Smooth muscle cell (in vitro differentiated cells): ENCODE data around the gene SLC13A3. TPM values are rescaled to one million over a fixed set of nuclear protein-coding genes. Genes with fewer than 3 reads are reported as not detected.

Source experiments
- DNase-seq: peaks from one replicate; lab custom pipeline; 2025; ENCODE audit not compliant: unreplicated experiment; lab: John Stamatoyannopoulos, UW
- H2AFZ ChIP-seq: fragments of 200-600 bp; sonication (generic); 2 replicates; pipeline ENCODE4 v1.6.0; 2016; ENCODE audit warnings: antibody characterized with exemption, low read depth, mild to moderate bottlenecking
- H3F3A ChIP-seq: fragments of 200-600 bp; sonication (generic); 2 replicates; pipeline ENCODE4 v1.6.0; 2017; ENCODE audit warnings: antibody characterized with exemption, low read depth
- H3K27ac ChIP-seq: fragments of 200-600 bp; sonication (generic); 2 replicates; pipeline ENCODE4 v1.5.1; 2016; ENCODE audit warnings: low read depth, mild to moderate bottlenecking
- H3K27me3 ChIP-seq: fragments of 200-600 bp; sonication (generic); 2 replicates; pipeline ENCODE4 v1.6.1; 2016; ENCODE audit warnings: low read depth, mild to moderate bottlenecking
- H3K36me3 ChIP-seq: fragments of 200-600 bp; sonication (generic); 2 replicates; pipeline ENCODE4 v1.5.1; 2016; ENCODE audit warnings: low read depth
- H3K4me1 ChIP-seq: fragments of 200-600 bp; sonication (generic); 2 replicates; pipeline ENCODE4 v1.5.1; 2016; ENCODE audit warnings: low read depth
- H3K4me2 ChIP-seq: fragments of 200-600 bp; sonication (generic); 2 replicates; pipeline ENCODE4 v1.6.0; 2016; ENCODE audit warnings: mild to moderate bottlenecking
- H3K4me3 ChIP-seq: fragments of 200-600 bp; sonication (generic); 2 replicates; pipeline ENCODE4 v1.5.1; 2016; ENCODE audit warnings: mild to moderate bottlenecking
- H3K79me2 ChIP-seq: fragments of 200-600 bp; sonication (generic); 2 replicates; pipeline ENCODE4 v1.6.0; 2016; ENCODE audit warnings: low read depth, mild to moderate bottlenecking
- H3K9ac ChIP-seq: fragments of 200-600 bp; sonication (generic); 2 replicates; pipeline ENCODE4 v1.6.0; 2016; ENCODE audit warnings: low read depth
- H3K9me3 ChIP-seq: fragments of 200-600 bp; sonication (generic); replicated peaks from 2 replicates; pipeline ENCODE4 v1.5.1; 2016; ENCODE audit warnings: low read depth
- H4K20me1 ChIP-seq: fragments of 200-600 bp; sonication (generic); 2 replicates; pipeline ENCODE4 v1.6.0; 2016; ENCODE audit warnings: low read depth
- CTCF ChIP-seq: fragments of 200-600 bp; sonication (generic); IDR thresholded peaks from 2 replicates; pipeline ENCODE4 v1.5.1; 2017; ENCODE audit warnings: borderline replicate concordance, mild to moderate bottlenecking, antibody characterized with exemption; ENCODE audit not compliant: insufficient read depth, poor library complexity, severe bottlenecking
- WGBS: methylation state at CpG from one replicate; pipeline ENCODE4 v1.1.7; 2016; ENCODE audit warnings: low lambda C conversion rate; 5-methylcytosine and 5-hydroxymethylcytosine counted together
- polyA plus RNA-seq: library from polyadenylated mRNA; unstranded; fragments of >200 nt; fragmentation: Nextera tagmentation; extraction: Ambion mirVana; gene quantifications from 2 replicates; pipeline ENCODE4 v1.2.1, GENCODE V29; 2016
- total RNA-seq: library from RNA; depleted of rRNA; stranded (reverse); fragments of >200 nt; gene quantifications from 2 replicates; pipeline ENCODE4 v1.2.3, GENCODE V29; 2014

Gene SLC13A3
- total and polyA plus RNA-seq, 2 experiments from 2014 or later = 6.4 to 7.7 TPM

- no peak for TF ChIP-seq CTCF
- peaks cover 2% of the 10 kb centered on the region for H3K4me1 ChIP-seq
- 90% methylated on average over 4 of the region's 4 CpGs for WGBS
- H3K36me3 ChIP-seq = no peaks in the 10 kb centered on the region
- no peaks in the 10 kb centered on the region for H3K9me3 ChIP-seq
- no peaks in the 10 kb centered on the region for H4K20me1 ChIP-seq
- H3K27me3 ChIP-seq = no peaks in the 10 kb centered on the region
- no peak overlapping the region for H3K9ac ChIP-seq
- no peak overlapping the region for H3K4me2 ChIP-seq
- no peak overlapping the region for H3K4me3 ChIP-seq
- H2AFZ ChIP-seq = no peak overlapping the region
- no peaks in the 10 kb centered on the region for H3F3A ChIP-seq
- no peaks in the 10 kb centered on the region for H3K79me2 ChIP-seq
- H3K27ac ChIP-seq = no peak overlapping the region
- no peak for DNase-seq
Measured at GRCh38 chr20:46637427-46638133, 13.7 kb downstream of the SLC13A3 start.

GRCh38 chr20:46637020-46637419, 14.2 kb downstream of the SLC13A3 start:
- Histone ChIP-seq H3F3A (no peaks in the 10 kb centered on the region), H3K27ac (no peak overlapping the region), H3K4me3 (no peak overlapping the region), H3K4me1 (peaks cover 2% of the 10 kb centered on the region), H3K36me3 (no peaks in the 10 kb centered on the region), H3K9ac (no peak overlapping the region), H4K20me1 (no peaks in the 10 kb centered on the region), H3K9me3 (no peaks in the 10 kb centered on the region), H3K27me3 (no peaks in the 10 kb centered on the region), H2AFZ (no peak overlapping the region), H3K4me2 (no peak overlapping the region), H3K79me2 (no peaks in the 10 kb centered on the region)
- no peak for DNase-seq
- no peak for TF ChIP-seq CTCF
- 93% methylated on average over 11 of the region's 11 CpGs for WGBS

GRCh38 chr20:46636514-46636913, 14.7 kb downstream of the SLC13A3 start:
- Histone ChIP-seq H3K36me3 (no peaks in the 10 kb centered on the region), H2AFZ (no peak overlapping the region), H3K79me2 (no peaks in the 10 kb centered on the region), H3K4me3 (no peak overlapping the region), H4K20me1 (no peaks in the 10 kb centered on the region), H3K4me1 (peaks cover 3% of the 10 kb centered on the region), H3F3A (no peaks in the 10 kb centered on the region), H3K27me3 (no peaks in the 10 kb centered on the region), H3K9ac (no peak overlapping the region), H3K4me2 (no peak overlapping the region), H3K9me3 (no peaks in the 10 kb centered on the region), H3K27ac (no peak overlapping the region)
- no peak for DNase-seq
- WGBS = 95% methylated on average over 4 of the region's 4 CpGs
- TF ChIP-seq CTCF = no peak
